GM18520 (cell line): ENCODE data around the gene ZNF423.

Experiments
- ATAC-seq: cut with Tn5 transposase; IDR thresholded peaks from one replicate; pipeline ENCODE4 v1.9.1; 2021; ENCODE audit not compliant: unreplicated experiment

The ZNF423 gene

DNA sequence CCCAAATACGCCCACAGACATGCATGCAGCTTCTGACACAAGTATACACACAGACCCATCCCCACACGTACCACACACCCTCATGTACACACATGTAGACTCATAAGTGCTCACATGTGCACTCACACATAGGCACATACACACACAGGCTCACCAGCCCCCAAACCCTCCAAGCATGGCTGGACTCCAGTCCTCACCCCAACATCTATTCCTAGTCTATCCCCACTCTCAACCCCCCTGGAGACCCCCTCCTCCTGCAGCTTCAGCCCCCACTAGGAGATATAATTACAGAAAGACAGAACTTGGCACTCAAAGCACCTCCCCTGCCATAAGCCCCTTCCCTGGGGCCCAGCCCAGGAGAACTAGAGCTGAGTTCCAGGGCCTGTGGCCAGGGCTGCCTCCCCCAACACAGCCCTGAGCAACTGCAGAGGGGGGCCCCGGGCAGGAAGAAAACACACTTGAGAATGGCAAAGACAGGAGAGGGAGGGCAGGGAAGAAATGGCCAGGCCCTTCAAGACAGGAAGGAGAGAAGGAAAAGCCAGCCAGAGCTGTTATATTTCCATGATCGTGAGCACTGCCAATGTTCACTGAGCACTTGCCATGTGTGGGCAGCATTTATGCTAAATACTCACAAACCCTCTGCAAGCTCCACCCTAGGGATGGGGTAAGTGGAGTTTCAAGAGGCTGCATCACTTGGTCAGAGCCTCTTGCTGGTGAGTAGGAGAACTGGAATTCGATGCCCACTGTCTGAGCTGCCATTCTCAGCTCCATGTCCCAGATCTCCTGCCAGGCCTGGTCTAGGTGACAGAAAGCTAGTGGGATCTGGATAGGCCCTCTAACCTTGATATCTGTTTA lies 224.5 kb downstream of the ZNF423 start:
- ATAC-seq = no peak

DNA sequence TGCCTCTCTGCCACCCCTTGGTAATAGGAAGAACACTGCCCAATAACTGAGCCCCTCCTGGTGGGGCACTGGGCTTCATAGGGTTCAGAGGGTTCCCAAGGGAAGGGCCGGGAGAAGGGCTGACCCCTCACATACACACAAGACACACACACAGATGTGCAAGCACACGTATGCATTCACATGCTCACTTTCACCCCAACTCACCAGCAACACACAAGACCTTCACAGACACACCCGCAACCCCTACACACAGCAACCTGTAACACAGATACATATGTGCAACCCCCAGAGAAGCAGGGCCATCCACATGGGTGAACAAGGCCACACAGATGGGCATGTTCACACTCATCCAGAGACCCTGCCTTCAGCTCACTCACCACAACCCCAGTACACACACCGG lies 225.1 kb downstream of the ZNF423 start:
- no peak for ATAC-seq

DNA sequence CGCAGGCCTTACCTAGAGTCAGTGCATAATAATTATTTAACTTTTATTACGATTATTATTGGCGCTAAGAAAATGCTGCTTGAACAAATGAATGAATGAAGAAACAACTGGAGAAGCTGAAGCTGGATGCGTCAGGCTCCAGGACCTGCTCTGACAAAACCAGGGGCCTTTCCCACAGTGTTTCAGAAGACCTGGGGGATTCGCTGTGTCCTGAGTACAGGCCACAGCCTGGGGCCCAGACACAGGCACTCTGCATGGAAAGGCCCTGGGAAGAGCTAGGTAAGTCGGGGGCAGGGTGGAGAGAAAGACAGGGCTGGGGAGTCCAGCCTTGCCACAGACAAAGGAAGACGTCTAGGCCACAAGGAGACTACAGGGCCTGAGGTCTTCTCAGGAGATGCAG lies 226.1 kb downstream of the ZNF423 start:
- no peak for ATAC-seq

DNA sequence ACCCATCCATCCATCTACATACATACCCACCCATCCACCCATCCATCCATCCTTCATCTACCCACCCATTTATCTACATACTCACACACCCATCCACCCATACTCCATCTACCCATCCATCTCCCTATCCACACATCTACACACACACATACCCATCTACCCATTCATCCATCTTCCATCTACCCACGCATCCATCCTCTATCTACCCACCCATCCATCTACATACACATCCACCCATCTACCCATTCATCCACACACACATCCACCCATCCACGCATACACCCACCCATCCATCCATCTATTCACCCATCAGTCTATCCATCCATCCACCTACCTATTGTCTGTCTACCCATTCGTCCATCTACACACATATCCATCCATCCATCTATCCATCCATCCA lies 227.8 kb downstream of the ZNF423 start:
- no peak for ATAC-seq

DNA sequence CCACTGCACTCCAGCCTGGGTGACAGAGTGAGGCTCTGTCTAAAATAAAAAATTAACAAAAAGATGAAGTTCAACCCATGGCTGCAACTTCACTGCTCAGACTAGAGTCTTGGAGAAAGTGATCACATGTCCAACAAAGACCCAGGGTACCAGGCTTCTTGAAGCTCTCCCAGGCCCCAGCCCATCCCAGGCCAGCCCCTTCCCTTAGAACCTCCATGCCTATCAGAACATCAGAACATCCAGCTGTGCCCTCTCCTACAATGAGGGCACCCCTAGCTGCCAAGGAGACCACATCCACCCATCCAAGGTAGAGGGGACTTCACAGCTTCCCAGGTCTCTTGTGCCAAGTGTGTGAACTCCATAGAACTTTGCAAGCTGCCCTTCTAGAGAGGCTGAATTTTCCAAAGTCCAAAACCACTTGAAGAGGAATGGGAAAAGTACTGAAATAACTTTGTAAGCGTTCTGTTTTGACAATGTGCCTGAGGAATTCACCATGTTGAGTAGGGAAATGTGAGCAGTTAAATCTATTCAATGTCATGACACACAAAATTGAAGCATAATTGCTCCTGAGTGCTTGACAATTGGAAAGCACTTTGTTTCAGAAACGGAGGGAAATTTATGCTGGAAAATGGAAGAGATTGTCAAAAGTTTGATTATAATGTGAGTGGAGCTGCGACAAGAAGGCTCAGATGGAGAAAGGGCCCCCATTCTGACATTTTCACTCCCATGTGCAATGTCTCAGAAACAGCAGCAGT lies 230.4 kb downstream of the ZNF423 start:
- ATAC-seq = no peak

DNA sequence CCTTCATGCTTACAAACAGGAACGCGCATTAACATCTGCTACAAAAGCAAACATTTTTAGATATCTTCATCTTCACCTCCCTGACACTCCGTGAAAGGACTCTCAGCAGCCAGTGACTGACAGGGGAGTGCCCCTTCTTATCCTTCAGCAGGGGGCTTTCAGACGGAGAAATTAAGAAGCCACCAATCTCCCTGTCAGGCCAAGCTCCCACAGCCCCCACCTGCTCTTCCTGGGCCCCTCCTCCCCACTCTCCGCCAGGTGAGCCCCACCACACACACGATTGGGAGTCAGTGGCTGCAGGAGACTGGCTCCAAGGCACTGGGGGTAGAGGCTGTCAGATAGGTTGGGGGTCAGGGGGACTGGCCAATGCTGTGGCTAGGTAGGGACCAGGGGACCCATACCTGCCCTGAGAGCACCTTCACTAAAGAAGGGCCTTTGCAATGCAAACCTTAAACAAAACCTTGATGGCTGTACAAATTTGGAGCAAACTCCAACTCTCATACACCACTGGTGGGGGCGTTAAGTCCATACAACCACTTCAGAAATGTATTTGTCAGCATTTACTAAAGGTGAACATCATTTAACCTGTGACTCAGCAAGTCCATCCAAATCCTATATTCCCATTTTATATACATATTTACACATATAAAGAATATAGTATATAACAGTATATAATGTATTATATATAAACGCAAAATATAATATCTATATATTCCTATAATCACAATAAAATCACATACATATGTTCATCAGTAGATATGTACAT lies 232.2 kb downstream of the ZNF423 start:
- no peak for ATAC-seq

DNA sequence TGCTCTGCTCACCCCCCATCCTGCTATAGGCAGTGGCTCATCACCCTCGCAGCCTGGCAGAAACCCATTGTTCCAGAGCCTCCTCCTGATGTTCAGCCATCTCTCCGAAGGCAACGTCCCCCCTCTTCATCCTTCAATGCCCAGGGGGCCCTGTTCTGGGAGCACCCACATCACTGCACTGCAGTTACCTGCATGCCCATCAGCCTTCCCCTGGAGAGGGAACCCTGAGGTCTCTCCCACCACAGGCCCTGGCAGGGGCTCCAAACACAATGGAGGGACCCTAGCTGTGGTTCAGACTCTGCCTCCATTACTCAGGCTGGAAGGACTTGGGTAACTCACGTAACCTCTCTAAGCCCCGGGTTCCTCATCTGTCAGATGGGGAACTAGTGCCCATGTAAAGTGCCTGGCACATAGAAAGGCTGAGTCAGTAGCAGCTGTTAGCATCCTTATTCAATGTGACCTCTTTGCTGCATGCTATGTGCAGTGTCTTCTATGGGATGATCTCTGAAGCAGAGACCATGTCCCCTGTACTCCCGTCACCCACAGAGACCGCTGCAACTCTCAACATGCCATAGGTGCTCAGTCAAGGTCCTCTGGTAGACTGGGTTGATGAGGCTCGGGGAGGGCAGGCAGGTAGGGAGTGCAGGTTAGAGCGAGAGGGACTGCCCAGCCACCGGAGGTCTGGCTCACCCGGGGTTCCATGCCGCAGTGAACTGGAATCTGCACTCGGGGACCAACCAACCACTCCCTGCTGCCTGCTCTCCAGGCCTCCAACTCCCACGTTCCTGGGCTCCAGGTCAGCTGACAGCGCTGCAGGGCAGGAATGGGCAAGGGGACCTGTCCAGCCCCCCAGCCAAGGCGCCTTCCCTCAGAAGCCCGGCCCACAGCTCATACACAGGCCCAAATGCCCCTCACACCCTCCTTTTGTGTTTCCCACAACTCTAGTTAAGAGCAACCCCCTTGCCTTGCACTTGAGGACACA lies 233.2 kb downstream of the ZNF423 start:
- no peak for ATAC-seq

DNA sequence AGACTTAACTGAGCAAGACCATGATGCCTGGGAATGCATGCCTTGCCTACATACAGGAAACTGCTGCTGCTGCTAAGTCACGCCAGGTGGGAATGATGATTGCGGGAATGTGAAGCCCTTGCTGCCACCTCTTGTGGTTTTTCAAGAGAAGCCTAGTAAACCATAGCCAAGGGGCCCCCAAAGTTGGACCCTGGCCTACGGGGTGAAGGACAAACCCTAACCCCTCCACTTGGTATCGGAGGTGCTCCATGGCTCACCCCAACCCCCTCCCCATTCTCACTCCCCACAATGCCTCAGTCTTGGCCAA lies 233.9 kb downstream of the ZNF423 start:
- no peak for ATAC-seq

DNA sequence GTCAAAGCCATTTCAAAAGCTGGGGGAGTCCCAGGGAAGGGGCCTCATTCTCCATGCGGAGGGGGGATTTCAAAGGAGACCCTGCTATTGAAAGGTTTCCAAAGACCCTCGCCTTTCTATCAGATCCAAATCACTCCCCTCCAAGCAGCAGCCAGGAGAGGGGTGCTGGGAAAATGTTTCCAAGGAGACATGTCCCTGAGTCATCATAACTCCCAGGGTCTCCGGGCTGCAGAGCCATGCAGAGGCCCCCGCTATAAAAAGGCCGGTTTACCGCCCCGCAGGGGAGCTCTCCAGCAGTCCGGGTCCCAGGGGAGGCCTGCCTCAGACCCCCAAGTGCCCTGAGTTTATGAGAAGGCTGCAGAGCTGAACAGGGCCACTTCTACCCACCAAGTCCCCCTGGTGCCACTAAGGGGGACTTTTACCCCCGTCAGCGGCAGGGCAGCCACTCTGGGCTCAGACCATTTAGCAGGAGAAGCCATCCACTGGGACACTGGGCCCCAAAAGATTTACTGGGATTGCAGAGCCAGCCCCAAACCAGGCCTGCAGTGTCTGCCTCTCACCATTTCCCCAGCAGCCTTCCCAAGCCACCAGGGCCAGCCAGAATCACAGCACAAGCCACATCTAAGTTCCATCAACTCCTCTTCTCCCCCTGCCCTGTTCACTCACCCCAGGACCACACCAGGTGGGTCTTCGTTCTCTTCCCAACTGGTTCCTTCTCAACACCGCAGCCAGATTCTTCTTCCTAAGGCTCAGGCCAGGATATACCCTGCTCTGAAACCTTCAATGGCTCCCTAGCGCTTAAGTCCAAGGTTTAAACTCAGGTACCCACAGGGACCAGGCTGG lies 234.4 kb downstream of the ZNF423 start:
- ATAC-seq = no peak

DNA sequence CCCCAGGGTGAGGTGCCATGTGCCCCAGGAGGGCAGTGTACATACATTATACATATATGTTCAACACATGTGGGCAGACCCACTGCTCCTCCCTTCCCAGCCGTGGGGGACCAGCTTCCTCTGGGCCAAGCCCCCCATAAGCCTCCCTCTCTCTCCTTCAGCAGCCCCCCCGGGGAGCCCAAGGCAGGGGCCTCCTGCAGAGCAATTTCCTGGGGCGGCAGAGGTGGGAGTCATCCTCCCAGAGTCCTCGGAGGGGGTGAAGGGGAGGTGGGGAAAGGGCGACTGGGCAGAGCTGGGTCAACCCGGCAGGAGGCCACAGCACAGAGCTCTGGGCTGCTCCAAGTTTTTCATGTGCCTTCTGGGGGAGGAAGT lies 235.1 kb downstream of the ZNF423 start:
- ATAC-seq = no peak

DNA sequence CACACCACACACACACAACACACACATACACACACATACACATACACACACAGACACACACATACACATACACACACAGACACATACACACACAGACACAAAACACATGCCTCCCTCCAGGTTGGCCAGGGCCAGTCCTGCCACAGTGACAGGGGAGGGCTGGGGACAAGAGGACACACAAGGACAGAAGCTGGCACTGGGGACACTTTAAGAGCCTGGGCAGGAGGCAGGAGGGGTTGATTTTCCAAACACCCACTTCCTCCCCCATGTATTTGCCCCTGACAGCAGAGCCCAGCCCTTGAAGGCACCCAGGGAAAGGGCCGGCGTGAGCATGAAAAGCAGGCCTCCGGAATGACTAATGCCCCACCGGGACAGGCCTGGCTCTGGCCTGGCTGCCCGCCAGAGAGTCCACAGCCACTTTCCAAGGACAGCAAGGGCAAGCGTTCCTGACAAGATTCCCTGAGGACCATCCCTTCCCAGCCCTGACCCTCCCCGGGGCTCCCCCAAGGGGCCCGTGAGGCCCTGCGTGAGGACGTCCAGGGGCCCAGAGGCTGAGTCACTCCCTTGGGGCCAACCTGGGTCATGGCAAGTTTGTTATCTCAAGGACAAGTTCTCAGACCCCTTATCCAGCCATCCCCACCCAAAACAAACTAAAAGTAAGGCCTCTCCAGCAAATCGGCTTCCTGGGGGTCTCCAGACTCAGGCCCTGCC lies 235.6 kb downstream of the ZNF423 start:
- no peak for ATAC-seq

DNA sequence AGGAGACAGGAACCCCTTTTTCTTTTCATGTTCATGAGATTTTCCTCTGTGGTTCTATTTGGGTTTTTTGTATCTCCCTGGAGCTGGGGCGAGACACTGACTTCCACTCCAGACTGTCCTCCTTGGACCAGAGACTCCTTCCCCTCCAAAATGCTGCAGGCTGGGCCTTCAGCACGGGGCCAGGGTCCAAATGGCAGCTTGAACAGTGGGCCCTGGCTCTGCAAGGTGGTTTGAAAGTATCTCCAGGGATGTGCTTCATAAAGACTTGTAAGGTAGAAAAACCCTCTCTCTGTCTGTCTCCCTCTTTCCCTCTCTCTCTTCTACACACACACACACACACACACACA lies 236.1 kb downstream of the ZNF423 start:
- no peak for ATAC-seq

DNA sequence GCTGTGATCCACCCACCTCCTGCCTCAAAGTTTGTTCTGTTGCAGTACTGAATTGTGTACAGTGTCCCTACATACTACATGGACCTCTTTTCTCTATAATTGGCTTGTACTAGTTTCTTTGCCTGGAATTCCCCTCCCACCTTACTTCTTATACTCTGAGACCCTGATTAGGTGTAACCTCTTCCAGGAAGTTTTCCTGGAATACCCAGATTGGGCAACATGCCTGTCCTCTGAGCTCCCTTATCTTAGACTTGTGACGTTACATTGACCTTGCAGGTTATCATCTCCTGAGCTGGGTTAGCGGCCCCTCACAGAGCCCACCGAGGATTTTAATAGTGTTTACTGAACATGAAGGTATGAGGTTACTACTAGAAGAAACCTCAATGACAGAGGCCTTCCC lies 237.0 kb downstream of the ZNF423 start:
- no peak for ATAC-seq

DNA sequence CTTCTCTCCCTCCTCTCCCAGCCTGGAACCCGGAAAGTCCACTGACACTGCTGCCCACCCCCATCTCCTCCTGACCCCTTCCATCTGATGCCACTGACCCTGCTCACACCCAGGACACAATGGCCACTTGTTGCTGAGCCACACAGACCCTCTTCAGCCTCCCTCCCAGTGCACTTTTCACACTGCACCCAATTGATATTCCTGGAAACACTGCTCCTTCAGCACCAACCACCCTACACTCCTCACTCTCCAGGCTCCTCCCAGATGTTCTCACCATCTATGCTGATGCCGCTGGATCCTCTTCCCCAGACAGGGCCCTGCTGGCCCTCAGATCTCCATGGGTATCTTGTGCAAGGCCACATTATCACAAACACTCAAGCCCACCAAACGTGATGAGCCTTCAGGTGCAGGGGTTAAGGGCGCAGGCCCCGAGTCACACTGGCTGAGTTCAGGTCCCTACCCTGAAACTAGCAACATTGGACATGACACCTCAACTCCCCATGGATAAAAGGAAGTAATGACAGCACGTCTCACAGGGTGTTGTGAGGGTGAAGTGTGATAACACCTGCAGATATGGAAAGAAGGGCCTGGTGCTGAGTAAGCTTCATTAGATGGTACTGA lies 238.1 kb downstream of the ZNF423 start:
- ATAC-seq = no peak

DNA sequence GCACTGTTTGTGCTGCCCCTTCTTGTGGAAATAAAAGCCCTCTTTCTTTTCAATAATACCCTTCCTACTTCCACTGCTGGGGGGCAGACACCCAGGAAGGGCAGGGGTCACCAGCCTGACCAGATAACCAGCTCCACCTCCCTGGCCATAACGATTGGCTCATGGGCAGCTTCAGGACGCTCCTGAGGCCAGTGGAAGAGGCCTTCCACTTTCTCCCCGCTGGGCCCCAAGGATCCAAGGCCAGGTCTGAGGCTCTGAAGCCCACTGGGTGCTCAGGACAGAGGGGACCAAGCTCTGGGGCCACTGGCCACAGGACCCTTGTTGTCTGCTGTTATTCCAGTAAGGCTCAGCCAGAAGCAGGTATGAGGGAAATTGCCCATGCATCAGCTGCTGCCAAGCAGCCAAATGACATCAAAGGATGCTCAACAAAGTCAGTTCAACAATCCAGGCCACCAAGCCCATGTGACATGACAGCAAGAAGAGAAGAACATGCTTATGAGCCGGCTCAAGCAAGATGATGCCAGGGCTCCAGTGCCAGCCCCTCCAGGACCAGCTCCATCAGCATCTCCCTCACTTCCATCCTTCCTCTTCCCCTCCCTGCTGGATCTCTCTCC lies 238.8 kb downstream of the ZNF423 start:
- ATAC-seq = no peak

DNA sequence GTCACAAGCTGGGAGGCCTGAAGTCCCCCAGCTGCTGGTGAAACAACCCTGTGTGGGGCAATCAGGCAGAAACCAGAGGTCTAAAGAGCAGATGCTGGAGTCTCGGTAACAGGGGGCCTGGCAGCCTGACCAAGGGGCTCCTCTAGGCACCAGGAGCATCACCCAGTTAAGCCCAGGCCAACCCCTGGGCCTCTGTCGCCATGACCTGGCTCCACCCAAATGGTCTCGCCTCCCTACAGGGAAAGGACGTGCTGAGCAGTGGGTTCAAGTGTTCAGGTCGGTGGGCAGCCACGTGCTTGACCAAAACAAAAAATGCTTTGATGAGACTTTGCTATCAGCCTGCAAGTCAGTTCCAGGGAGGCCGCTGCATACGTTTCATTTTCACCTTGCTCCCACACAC lies 240.3 kb downstream of the ZNF423 start:
- no peak for ATAC-seq

DNA sequence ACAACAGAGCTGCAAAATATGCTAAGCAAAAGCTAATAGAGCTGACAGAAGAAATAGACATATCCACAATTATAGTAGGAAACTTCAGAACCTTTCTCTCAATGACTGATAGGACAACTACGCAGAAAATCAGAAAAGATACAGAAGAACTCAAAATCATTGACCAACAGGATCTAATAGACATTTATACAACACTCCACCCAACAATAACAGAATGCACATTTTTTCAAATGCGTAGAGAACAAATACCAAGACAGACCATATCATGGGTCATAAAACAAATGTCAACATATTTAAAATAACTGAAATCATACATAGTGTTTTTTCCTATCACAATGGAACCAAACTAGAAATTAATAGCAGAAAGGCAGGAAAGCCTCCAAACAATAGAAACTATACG lies 244.9 kb downstream of the ZNF423 start:
- ATAC-seq = no peak

DNA sequence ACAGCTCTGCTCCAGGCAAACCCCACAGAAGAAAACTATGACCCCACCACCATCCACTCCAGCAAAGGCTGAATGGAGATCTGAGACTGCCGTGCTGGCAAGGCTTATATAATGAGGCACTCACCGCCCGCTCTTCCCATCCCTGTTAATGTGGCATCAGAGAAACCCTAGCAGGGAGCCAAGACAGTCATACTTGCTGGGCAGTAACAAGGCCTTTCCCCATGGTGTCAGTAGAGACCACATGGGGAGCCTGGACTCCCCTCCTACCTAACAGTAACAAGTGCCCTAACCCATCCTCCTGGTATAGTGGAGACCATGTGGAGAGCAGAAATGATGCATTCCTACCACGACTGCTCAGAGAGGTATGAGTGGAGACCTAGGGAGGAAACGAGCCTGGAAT lies 247.1 kb downstream of the ZNF423 start:
- ATAC-seq = no peak

DNA sequence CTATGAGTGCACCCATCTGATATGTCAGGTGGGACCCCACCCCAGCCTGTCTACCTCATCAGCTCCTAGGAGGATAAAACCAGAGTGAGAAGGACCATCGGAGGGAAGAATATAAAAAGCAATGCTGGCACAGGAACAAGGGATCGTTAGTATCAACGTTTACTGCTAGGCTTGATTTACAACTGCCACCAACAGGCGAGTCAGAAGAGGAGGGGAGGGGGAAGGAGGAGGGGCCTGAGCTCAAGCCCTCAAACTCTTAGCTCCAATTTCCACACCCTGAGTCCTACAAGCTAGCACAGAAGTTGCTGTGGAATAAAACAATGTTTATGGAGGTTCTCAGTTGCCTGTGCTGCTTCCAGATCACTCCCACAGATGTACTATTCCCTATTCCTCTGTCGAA lies 247.8 kb downstream of the ZNF423 start:
- ATAC-seq = no peak
